Adrenal gland (tissue), 5 donors: ENCODE measurements around the gene HID1.
"Not testable (repeated sequence)": the region's sequence is repeated elsewhere in the genome, so short reads cannot be mapped to it uniquely, and the experiment has no call there.

Source experiments
- POLR2A ChIP-seq, 2 donors: fragments of 450-650 bp; IDR thresholded peaks; one replicate each; pipeline ENCODE4 v1.6.1; 2017; ENCODE audit warnings: antibody characterized with exemption in 2 of 2, mild to moderate bottlenecking in 2 of 2, moderate library complexity in 1 of 2
- TF ChIP-seq, protein P1 (sequence below), 6 experiments: fragments of 450-650 bp in 4 of 6; fragments of 200-600 bp in 2 of 6; sonication (generic) in 1 of 6; IDR thresholded peaks; 1 replicate in 5 of 6; 2 replicates in 1 of 6; pipeline versions ENCODE4 v1.5.1 to v1.8.0; 2016 to 2021; ENCODE audit warnings: antibody characterized with exemption in 6 of 6, mild to moderate bottlenecking in 2 of 6, moderate library complexity in 1 of 6
- donor health status: DM: no; HTN: no; CAD: no.

GRCh38 chr17:74906214-74906793, 66.3 kb downstream of the HID1 start:
- TF ChIP-seq, protein P1, sequence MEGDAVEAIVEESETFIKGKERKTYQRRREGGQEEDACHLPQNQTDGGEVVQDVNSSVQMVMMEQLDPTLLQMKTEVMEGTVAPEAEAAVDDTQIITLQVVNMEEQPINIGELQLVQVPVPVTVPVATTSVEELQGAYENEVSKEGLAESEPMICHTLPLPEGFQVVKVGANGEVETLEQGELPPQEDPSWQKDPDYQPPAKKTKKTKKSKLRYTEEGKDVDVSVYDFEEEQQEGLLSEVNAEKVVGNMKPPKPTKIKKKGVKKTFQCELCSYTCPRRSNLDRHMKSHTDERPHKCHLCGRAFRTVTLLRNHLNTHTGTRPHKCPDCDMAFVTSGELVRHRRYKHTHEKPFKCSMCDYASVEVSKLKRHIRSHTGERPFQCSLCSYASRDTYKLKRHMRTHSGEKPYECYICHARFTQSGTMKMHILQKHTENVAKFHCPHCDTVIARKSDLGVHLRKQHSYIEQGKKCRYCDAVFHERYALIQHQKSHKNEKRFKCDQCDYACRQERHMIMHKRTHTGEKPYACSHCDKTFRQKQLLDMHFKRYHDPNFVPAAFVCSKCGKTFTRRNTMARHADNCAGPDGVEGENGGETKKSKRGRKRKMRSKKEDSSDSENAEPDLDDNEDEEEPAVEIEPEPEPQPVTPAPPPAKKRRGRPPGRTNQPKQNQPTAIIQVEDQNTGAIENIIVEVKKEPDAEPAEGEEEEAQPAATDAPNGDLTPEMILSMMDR (IDR thresholded peaks at IDR 0.05): not testable (repeated sequence)
- TF ChIP-seq POLR2A (IDR thresholded peaks at IDR 0.05): not testable (repeated sequence)
